ENCODE results near the gene WBP2.

Gene WBP2

GRCh38 chr17:75827308-75828075 lies 27.6 kb downstream of the WBP2 start:
- DNase-seq (ENCODE audit: low read depth) = peak; percentile 45

DNA sequence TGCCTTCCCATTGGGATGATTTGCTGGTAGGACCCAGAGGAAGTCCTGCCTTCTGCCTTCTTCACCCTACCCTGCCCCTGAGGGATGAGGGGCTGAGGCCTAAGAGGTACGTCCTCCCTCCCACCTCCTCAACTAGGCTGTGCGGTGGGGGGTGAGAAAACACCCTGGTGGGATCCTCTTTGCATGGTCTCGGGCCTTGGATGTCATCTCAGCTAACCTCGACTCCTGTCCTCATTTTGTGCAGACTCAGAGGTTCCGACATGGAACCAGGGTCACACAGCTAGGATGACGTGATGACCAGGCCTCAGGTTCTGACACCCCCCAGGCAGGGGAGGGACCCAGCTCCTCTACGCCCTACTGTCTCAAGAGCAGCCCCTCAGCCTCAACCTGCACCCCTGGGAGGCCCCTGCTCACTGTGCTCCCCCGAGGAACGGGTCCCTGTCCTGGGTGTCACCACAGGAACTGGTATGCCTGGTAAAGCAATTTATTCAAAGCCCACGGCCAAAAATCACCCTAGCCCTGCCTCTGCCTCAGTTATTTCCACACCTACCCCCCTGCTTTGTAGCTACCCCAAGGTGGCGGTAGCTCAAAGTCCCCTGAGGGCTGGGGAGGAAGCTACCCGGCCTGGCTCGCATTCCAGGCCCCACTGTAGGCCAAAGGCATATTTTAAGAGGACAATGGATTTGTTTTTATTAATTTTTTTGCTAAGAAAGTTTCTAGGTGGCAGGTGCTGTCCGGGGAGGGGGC lies 28.4 kb downstream of the WBP2 start:
- DNase-seq (ENCODE audit: low read depth) = no peak

GRCh38 chr17:75825748-75826370 lies 29.3 kb downstream of the WBP2 start:
- no peak for DNase-seq (ENCODE audit: low read depth)

GRCh38 chr17:75825149-75825552 lies 30.0 kb downstream of the WBP2 start:
- DNase-seq (ENCODE audit: low read depth) = no peak

GRCh38 chr17:75824666-75825065 lies 30.5 kb downstream of the WBP2 start:
- DNase-seq (ENCODE audit: low read depth) = no peak

DNA sequence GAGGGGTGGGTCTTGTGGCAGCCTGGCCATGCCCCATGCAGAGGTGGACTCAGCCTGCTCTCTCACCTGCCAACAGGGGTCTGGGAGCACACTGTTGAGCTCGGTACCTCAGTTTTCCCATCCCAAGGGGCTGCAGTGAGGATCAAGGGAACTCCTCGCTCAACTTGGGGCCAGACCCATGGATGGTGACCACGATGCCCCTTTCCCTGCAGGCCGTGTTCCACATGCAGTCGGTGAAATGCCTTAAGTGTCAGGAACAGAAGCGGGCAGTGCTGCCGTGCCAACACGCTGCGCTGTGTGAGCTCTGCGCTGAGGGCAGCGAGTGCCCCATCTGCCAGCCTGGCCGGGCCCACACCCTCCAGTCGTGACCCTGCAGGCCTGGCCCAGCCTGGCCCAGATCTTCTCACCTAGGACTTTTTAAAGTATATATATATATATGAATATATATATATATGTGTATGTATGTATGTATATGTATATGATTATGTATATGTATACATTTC lies 31.0 kb downstream of the WBP2 start:
- DNase-seq (ENCODE audit: low read depth) = no peak

DNA sequence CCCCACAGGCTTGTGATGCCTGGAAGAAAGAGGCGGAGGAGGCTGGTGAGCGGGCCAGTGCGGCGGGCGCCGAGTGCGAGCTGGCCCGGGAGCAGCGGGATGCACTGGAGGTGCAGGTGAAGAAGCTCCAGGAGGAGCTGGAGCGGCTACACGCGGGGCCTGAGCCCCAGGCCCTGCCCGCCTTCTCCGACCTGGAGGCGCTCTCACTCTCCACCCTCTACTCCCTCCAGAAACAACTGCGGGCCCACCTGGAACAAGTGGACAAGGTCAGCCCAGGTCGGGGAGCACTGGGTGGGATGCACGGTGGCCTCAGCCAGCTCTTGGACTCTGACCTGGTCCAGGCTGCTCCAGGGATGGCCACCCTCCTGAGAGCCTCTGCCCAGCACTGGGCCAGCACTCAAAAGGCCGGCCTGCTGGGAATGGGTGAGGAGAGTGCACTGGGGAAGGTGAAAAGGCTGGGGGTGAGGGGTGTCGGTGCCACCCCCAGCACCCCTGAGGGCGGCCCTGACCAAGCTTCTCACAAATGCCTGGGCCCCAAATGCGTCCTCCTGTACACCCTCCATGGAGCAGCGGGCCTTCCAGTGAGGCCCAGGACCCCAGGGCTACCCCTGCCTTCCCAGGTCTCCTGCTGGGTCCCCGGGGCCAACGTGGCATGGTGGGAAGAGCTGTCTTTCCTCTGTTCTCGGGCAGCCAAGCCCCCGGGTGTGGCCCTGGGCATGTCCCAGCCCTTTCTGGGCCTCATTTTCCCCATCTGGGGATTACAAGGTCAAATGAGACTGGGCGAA lies 31.7 kb downstream of the WBP2 start:
- no peak for DNase-seq (ENCODE audit: low read depth)

GRCh38 chr17:75822800-75823166 lies 32.4 kb downstream of the WBP2 start:
- DNase-seq (ENCODE audit: low read depth) = no peak

DNA sequence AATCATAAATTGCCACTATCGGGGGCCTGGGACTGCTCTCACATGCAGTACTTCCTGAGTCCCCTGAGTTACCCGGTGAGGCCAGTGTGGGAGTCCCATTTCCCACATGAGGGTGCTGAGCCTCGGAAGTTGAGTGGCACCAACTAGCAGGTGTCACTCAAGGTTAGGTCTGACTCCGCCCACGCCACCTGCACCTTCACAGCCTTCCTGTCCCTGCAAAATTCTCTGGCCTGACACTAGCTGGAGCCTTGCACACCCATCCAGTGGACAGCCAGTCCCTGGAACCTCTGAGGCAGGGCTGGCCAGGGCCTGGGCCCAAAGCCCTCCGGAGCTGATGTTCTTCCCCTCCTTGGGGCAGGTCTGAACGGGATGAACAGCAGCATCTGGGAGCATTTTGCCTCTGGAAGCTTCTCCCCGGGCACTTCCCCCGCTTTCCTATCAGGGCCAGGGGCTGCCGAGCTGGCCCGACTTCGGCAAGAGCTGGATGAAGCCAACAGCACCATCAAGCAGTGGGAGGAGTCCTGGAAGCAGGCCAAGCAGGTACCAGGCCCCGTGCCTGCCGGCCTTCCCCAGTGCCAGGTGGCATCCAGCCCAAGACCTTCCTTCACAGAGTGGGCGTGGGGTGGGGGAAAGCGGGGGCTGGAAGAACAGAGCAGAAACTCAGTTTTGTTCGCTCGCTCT lies 32.9 kb downstream of the WBP2 start:
- no peak for DNase-seq (ENCODE audit: low read depth)

DNA sequence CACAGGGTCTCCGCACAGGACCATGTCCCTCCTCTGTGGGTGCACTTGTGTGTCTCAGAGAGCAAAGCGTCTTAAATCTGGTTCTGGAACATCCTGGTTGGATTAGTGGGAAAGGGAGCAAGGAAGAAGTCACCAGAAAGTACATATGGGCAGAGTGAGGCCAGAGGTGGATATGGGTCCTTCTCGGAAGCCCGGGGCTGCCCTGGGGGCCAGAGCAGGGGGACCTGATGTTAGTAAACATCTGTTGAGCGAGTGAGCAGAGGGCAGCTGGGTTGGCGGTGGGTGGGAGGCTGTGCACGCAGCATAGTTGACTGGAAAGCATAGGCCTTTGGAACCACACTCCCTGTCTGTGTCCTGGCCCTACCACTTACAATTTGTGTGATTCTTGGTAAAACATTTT lies 33.6 kb downstream of the WBP2 start:
- no peak for DNase-seq (ENCODE audit: low read depth)

GRCh38 chr17:75820094-75821080 lies 34.7 kb downstream of the WBP2 start:
- no peak for DNase-seq (ENCODE audit: low read depth)

DNA sequence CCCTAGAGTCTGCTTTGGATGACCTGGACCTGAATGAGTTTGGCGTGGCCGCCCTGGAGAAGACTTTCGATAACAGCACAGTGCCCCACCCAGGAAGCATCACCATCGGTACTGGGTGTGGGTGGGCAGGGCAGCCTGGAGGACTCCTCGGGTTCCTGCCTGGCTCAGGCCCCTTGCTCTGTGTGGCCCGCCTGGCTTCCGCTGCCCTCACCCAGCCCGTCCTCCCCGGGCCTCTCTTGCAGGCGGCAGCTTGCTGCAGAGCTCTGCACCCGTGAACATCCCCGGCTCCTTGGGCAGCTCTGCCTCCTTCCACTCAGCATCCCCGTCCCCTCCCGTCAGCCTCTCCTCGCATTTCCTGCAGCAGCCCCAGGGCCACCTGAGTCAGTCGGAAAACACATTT lies 35.5 kb downstream of the WBP2 start:
- no peak for DNase-seq (ENCODE audit: low read depth)

DNA sequence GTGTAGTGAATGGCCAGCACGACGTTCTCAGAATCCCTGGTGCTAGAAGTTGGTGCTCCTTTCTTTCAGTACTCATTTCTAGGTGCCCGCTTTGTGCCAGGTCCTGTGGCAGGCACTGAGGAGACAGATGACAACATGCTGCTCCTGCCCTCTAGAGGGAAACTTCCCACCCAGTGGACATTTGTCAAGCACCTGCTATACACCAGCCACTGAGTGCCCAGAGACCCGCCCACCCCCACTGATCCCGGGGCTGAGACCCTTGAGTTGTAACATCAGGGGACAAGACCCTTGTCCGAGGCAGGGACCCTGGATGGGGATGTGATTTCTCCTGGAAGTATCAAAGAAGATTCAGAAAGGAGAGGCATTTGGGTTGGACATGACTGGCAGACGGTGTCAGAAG lies 36.0 kb downstream of the WBP2 start:
- DNase-seq (ENCODE audit: low read depth) = no peak

DNA sequence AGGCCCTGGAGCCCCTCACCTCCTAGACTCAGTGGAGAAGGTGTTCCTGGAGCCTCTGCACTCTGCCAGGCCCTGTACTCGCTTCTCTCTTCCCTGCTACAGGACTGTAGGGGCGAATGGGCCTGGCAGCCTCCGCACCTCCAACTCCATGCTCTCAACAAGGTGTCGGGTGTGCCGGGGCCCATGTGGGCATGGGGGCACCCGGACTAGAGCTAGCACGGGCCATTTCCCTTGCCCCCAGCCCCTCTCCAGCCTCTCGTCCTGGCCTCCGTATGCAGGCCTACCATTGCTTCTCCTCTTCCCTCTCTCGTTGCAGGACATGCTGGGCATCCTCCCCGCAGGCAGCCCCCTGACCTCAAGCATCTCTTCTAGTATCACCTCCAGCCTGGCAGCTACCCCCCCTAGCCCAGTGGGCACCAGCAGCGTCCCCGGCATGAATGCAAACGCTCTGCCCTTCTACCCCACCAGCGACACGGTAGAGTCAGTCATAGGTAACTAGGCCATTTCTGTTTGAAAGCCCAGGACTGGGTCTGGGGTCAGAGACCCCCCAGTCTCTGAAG lies 36.7 kb downstream of the WBP2 start:
- DNase-seq (ENCODE audit: low read depth) = no peak

GRCh38 chr17:75817571-75817970 lies 37.6 kb downstream of the WBP2 start:
- no peak for DNase-seq (ENCODE audit: low read depth)

DNA sequence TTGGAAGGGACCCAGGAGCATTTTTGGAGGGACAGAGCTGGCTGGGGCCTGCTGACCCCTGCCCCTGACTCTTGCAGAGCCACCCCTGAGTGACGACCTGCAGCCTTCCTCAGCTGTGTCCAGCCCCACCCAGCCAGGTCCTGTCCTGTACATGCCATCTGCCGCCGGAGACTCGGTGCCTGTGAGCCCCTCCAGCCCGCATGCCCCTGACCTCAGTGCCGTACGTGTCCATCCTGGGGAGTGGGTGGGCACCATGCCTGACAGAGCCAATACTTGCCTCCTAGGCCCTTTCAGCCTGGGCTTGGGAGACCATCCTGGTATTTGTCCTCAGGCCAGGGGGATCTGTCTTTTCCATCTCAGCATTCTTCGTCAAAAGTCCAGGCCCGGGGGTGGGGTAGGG lies 38.4 kb downstream of the WBP2 start:
- DNase-seq (ENCODE audit: low read depth) = no peak

DNA sequence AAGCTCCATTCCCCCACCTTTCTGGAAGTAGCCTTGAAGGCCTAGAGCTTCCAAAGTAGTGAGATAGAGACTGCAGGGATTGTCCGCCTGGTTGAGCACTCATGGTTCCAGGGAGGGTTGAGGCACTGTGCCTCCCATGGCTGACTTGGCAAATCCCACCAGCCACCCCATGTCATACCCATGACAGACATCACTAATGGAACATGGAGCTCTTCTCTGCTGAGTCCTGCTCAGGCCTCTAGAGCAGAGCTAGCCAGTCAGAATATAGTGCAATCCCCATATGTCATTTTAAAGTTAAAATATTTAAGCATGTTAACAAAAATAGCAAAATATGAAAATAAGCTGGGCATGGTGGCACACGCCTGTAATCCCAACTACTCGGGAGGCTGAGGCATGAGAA lies 39.7 kb downstream of the WBP2 start:
- DNase-seq (ENCODE audit: low read depth) = no peak

GRCh38 chr17:75814900-75815373 lies 40.2 kb downstream of the WBP2 start:
- DNase-seq (ENCODE audit: low read depth) = no peak

DNA sequence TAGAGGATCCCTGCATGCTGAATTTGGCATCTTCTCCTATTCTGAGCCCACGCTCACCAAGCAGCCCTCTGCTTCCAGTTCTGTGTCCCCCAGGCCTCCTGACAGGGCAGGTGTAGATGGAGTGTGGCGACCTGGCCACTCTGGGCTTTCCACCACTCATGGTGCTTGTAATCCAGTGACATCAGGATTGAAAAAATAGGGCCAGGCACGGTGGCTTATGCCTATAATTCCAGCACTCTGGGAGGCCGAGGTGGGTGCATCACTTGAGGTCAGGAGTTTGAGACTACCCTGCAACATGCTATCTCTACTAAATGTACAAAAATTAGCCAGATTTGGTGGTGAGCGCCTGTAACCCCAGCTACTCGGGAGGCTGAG lies 41.1 kb downstream of the WBP2 start:
- DNase-seq (ENCODE audit: low read depth) = no peak
